ENCODE results near the gene PWP2. TPM values are rescaled to one million over a fixed set of nuclear protein-coding genes. Genes with fewer than 3 reads are reported as not detected.

Gene PWP2
- total and polyA plus RNA-seq, 2 of the 4 experiments (the other 2 are of a cell fraction), result 2.4 to 7.0 TPM

DNA sequence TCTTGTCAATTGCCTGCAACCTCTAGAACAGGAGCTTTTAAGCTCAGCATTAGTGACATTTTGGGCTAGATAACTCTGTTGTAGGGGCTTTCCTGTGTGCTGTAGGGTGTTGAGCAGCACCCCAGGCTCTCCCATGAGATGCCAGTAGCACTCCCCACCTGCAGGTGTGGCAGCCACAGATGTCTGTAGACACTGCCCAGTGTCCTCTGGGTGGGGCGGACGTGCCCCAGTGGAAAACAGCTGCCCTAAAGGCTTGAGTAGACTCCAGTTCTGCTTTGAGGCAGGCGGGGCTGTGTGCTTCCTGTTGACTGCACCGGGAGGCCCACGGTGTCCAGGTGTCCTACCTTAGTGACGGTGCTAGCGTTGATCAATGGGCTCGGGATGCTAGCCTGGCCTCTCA is 16.9 kb upstream of the PWP2 start:
- Histone ChIP-seq H3K9me3 (ENCODE audit: control insufficient read depth, insufficient read depth, low read length) (no peaks in the 10 kb centered on the region), H3K4me2 (ENCODE audit: low read depth, low read length) (no peak overlapping the region), H3K27me3 (ENCODE audit: control insufficient read depth, insufficient read depth, low read length) (no peaks in the 10 kb centered on the region), H4K8ac (ENCODE audit: low read depth in 2 of 2, low read length in 2 of 2) (no peak overlapping the region), H3K79me1 (ENCODE audit: low read depth in 1 of 2, low read length in 2 of 2) (peaks cover 7 to 30% of the 10 kb centered on the region in 2 experiments; a peak in 3 of 4 replicates), H3K18ac (ENCODE audit: low read depth, low read length) (no peak overlapping the region), H3K56ac (ENCODE audit: extremely low read depth, insufficient read depth, low read length) (no peak overlapping the region), H3K9ac (ENCODE audit: low read depth, low read length) (no peak overlapping the region), H4K5ac (ENCODE audit: low read depth, low read length) (no peak overlapping the region), H2BK20ac (ENCODE audit: low read depth, low read length) (no peak overlapping the region), H2AK5ac (ENCODE audit: low read depth, low read length) (no peak overlapping the region), H3K4me3 (ENCODE audit: insufficient read depth, low read depth, low read length) (no peak overlapping the region), H2BK120ac (ENCODE audit: low read depth, low read length) (no peak overlapping the region), H3K4ac (ENCODE audit: low read depth, low read length) (no peak overlapping the region), H4K20me1 (ENCODE audit: insufficient read depth, low read length) (peaks cover 4% of the 10 kb centered on the region; the same call in 1 of the 2 replicates), H3K36me3 (ENCODE audit: control insufficient read depth, insufficient read depth, low read length) (peaks cover 57% of the 10 kb centered on the region), H2AK9ac (replicated peaks; ENCODE audit: low read depth, low read length, poor library complexity) (no peak overlapping the region), H2AFZ (replicated peaks; ENCODE audit: low read length, poor library complexity) (no peak overlapping the region), H4K91ac (ENCODE audit: insufficient read depth, low read depth, low read length) (no peak overlapping the region), H2BK5ac (ENCODE audit: low read depth, low read length, poor library complexity, severe bottlenecking) (no peak overlapping the region), H3K14ac (replicated peaks; ENCODE audit: low read depth, low read length) (no peak overlapping the region), H3K9me1 (ENCODE audit: insufficient read depth, low read length) (peaks cover 8% of the 10 kb centered on the region; the same call in 1 of the 2 replicates), H3K23ac (ENCODE audit: low read depth, low read length) (no peak overlapping the region), H3K27ac (ENCODE audit: insufficient read depth, low read length) (no peak overlapping the region), H3K4me1 (ENCODE audit: control insufficient read depth, insufficient read depth, low read length) (no peaks in the 10 kb centered on the region), H2BK15ac (ENCODE audit: low read depth, low read length) (no peak overlapping the region)
- DNase-seq, result no peak
- intact Hi-C loops (cut with micrococcal nuclease), result no loop called here
- in situ Hi-C loops (cut with MboI; ENCODE audit: low sequenced_read_pairs), result no loop called here
- TF ChIP-seq FOS (IDR thresholded peaks at IDR 0.05; ENCODE audit: low read depth, low read length) (no peak), RCOR1 (IDR thresholded peaks at IDR 0.05; ENCODE audit: insufficient replicate concordance, low read length) (no peak), MAFK (IDR thresholded peaks at IDR 0.05; ENCODE audit: low read depth, low read length) (no peak), RAD21 (IDR thresholded peaks at IDR 0.05; ENCODE audit: low read length) (no peak), SMC3 (IDR thresholded peaks at IDR 0.05; ENCODE audit: low read depth, low read length) (no peak), RFX5 (IDR thresholded peaks at IDR 0.05; ENCODE audit: low read depth, low read length) (no peak)
- TF ChIP-seq, protein P1, sequence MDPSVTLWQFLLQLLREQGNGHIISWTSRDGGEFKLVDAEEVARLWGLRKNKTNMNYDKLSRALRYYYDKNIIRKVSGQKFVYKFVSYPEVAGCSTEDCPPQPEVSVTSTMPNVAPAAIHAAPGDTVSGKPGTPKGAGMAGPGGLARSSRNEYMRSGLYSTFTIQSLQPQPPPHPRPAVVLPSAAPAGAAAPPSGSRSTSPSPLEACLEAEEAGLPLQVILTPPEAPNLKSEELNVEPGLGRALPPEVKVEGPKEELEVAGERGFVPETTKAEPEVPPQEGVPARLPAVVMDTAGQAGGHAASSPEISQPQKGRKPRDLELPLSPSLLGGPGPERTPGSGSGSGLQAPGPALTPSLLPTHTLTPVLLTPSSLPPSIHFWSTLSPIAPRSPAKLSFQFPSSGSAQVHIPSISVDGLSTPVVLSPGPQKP (IDR thresholded peaks at IDR 0.05; ENCODE audit: borderline replicate concordance, low read depth, low read length), result no peak
- no TSS peak for BruUV-seq (replicated peaks)
- ATAC-seq (ENCODE audit: low read depth), result no peak
- WGBS, 2 experiments (ENCODE audit: extremely low coverage in 2 of 2, insufficient read length in 1 of 2), result 93% methylated on average over 3 of the region's 8 CpGs; no CpG with 5 or more reads in 1 of the 2 experiments
- CTCF ChIA-PET, result no interaction called here
- dilution Hi-C loops (cut with HindIII; ENCODE audit: low sequenced_read_pairs, unreplicated experiment), result no loop called here
- POLR2A ChIA-PET (ENCODE audit: unreplicated experiment), result no interaction called here

Data from IMR-90 (cell line).